ENCODE measurements around the gene SAMHD1.
"Not testable (repeated sequence)": the region's sequence is repeated elsewhere in the genome, so short reads cannot be mapped to it uniquely, and the experiment has no call there.

SAMHD1 gene

DNA sequence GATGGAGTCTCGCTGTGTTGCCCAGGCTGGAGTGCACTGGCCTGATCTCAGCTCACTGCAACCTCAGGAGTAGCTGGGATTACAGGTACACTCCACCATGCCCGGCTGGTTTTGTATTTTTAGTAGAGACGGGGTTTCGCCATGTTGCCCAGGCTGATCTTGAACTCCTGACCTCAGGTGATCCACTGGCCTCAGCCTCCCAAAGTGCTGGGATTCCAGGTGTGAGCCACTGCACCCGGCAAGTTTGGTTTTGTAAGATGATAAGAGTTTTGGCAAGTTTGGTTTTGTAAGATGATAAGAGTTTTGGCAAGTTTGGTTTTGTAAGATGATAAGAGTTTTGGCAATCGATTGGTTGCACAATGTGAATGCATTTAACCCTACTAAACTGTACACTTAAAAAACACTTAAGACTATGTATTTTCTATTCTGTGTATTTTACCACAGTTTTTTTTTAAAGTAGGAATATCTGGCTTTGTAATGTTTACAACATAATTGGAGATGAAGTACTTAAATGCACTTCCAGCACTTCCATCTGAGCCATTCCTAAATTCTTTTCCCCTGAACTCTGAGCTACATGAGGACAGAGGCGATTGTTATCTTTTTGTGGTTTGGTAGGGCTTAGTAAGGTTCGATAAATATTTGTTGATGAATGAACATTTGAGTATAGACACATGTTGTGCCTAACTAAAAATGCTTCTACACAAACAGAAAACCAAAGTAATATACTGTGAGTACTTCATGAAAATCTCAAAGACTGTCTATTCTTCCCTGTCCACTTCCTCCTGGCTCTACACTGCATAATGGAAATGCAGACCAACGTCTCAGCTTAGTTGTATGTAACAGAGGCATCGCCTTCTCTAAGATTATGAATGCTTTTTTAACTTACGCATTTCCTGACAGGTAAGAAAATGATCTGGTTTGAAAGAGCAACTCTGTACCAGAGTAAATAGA, 18.8 kb downstream of the SAMHD1 start:
- TF ChIP-seq ZNF274 (IDR thresholded peaks at IDR 0.05; ENCODE audit: low read depth, low read length), result no peak
- H3K4me3 ChIP-seq (ENCODE audit: low read length), result no peak overlapping the region

- not testable (repeated sequence) for H3K4me3 ChIP-seq (ENCODE audit: low read length)
These were observed 19.4 kb downstream of the SAMHD1 start for GRCh38 chr20:36932067-36932466.

DNA sequence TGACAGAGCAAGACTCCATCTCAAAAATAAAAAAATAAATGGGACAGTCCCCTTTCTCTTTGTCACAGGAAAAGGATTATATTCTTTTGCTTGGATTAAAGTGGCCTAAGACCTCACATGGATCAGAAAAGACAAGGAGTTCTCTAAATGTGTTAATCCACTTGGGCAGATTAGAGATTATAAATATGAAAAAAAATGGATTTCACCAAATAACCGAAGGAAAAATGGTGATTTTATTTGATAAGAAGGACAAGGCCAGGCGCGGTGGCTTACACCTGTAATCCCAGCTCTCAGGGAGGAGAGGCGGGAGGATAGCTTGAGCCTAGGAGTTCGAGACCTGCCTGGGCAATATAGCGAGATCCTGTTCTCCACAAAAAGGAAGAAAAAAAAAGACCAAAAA, 21.8 kb downstream of the SAMHD1 start:
- H3K4me3 ChIP-seq (ENCODE audit: low read length), result no peak overlapping the region

DNA sequence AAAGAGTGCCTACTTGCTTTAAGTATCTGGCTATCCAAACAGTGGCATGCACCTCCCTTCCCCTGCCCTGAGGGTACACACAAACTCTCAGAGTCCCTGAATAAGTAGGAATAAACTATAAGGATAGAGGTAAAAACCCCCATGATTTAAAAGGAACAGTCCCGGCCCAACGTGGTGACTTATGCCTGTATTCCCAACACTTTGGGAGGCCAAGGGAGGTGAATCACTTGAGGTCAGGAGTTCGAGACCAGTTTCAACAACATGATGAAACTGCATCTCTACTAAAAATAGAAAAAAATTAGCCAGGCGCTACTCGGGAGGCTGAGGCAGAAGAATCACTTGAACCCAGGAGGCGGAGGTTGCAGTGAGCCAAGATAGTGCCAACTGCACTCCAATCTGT, 22.2 kb downstream of the SAMHD1 start:
- H3K4me3 ChIP-seq (ENCODE audit: low read length), result no peak overlapping the region
- TF ChIP-seq ZNF274 (IDR thresholded peaks at IDR 0.05; ENCODE audit: low read depth, low read length), result no peak

More for the DNA sequence above, 21.8 kb downstream of the SAMHD1 start:
- TF ChIP-seq ZNF274 (IDR thresholded peaks at IDR 0.05; ENCODE audit: low read depth, low read length), result no peak

DNA sequence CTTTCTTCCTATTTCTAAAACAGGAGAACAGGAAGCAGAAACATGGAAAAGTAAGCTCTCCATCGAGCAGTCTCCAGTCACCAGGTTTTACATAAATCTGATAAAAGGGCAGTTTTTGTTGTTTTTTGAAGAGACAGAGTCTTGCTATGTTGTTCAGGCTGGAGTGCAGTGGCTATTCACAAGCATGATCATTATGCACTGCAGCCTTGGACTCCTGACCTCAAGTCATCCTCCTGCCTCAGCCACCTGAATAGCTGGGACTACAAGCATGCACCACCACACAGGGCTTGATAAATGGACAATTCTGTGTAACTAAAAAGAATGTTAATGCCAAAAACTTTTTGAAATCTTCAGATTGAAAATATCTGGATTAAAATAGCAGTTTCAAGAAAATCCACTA, 23.8 kb downstream of the SAMHD1 start:
- H3K4me3 ChIP-seq (ENCODE audit: low read length), result no peak overlapping the region
- TF ChIP-seq ZNF274 (IDR thresholded peaks at IDR 0.05; ENCODE audit: low read depth, low read length), result no peak

- no peak overlapping the region for H3K4me3 ChIP-seq (ENCODE audit: low read length)
- no peak for TF ChIP-seq ZNF274 (IDR thresholded peaks at IDR 0.05; ENCODE audit: low read depth, low read length)
These were observed 24.8 kb downstream of the SAMHD1 start for GRCh38 chr20:36926653-36927200.

DNA sequence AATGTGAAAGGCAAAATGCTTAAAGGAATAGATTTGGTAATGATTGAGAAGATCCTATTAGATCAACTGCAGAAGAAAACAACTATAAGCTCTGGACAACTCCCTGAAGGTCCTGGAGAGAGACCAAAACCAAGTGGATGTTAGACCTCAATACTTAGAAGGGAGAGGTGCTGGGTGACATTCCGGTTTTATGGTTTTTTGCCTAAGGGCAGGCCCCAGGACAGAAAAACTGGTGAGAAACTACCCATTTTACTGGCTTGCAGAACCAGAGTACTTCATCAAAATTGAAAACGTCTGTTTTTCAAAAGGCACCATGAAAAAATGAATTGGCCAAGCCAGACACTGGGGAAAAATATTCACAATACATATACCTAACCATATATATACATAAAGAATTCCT, 26.3 kb downstream of the SAMHD1 start:
- TF ChIP-seq ZNF274 (IDR thresholded peaks at IDR 0.05; ENCODE audit: low read depth, low read length), result no peak
- no peak overlapping the region for H3K4me3 ChIP-seq (ENCODE audit: low read length)

DNA sequence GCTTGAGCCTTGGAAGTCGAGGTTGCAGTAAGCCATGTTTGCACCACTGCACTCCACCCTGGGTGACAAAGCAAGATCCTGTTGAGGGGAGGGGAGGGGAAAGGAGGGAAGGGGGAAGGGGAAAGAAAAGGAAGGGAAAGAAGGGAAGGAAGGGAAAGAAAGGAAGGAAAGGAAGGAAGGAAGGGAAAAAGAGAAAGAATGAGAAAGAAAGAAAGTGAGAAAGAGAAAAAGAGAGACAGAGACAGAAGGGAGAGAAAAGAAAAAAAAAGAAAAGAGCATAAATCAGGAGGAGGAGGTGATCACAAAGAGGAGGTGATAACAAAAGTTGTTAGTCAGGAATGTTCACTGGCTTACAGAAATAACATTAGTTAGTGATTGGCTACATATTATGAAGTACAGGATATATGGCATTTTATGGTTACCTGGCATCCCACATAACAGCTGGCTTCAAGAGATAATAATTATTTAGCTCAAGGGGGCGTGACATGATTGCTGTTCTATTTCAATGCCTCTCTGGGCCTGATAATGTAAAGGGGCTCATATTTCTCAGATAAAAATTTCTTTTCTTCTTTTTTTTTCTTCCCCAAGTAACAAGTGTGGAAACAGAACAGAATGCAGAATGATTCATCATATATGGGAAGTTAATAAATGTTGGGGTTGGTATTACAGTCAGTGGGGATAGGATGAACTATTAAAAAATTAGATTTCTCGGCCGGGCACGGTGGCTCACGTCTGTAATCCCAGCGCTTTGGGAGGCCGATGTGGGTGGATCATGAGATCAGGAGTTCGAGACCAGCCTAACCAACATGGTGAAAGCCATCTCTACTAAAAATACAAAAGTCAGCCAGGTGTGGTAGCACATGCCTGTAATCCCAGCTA, 27.1 kb downstream of the SAMHD1 start:
- H3K4me3 ChIP-seq (ENCODE audit: low read length), result no peak overlapping the region
- TF ChIP-seq ZNF274 (IDR thresholded peaks at IDR 0.05; ENCODE audit: low read depth, low read length), result no peak

DNA sequence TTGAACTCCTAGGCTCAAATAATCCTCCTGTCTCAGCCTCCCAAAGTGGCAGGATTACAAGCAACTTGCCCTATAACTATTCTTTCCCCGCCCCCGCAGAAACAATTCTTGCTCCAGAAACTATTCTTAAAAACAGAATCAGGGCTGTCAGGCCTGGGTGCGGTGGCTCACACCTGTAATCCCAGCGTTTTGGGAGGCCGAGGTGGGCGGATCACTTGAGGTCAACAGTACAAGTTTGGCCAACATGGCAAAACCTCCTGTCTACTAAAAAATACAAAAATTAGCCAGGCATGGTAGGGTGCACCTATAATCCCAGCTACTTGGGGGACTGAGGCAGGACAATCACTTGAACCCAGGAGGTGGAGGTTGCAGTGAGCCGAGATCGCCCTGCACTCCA, 31.2 kb downstream of the SAMHD1 start:
- no peak for TF ChIP-seq ZNF274 (IDR thresholded peaks at IDR 0.05; ENCODE audit: low read depth, low read length)

GRCh38 chr20:36919715-36920333, 31.7 kb downstream of the SAMHD1 start:
- no peak for TF ChIP-seq ZNF274 (IDR thresholded peaks at IDR 0.05; ENCODE audit: low read depth, low read length)

More for the DNA sequence above, 31.2 kb downstream of the SAMHD1 start:
- H3K4me3 ChIP-seq (ENCODE audit: low read length), result no peak overlapping the region

GRCh38 chr20:36917943-36918342, 33.6 kb downstream of the SAMHD1 start:
- no peak for TF ChIP-seq ZNF274 (IDR thresholded peaks at IDR 0.05; ENCODE audit: low read depth, low read length)

More at GRCh38 chr20:36919715-36920333, 31.7 kb downstream of the SAMHD1 start:
- H3K4me3 ChIP-seq (ENCODE audit: low read length), result no peak overlapping the region

DNA sequence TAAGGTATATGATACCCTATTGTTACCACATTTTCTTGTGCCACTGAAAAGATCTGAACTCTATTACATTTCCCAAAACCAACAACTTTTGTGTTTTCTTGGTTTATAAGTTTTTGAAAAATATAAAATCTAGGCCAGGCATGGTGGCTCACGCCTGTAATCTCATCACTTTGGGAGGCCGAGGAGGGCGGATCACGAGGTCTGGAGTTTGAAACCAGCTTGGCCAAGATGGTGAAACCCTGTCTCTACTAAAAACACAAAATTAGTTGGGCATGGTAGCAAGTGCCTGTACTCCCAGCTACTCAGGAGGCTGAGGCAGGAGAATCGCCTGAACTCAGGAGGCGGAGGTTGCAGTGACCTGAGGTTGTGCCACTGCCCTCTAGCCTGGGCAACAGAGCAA, 34.3 kb downstream of the SAMHD1 start:
- H3K4me3 ChIP-seq (ENCODE audit: low read length), result no peak overlapping the region
- TF ChIP-seq ZNF274 (IDR thresholded peaks at IDR 0.05; ENCODE audit: low read depth, low read length), result no peak

More at GRCh38 chr20:36917943-36918342, 33.6 kb downstream of the SAMHD1 start:
- H3K4me3 ChIP-seq (ENCODE audit: low read length), result no peak overlapping the region

DNA sequence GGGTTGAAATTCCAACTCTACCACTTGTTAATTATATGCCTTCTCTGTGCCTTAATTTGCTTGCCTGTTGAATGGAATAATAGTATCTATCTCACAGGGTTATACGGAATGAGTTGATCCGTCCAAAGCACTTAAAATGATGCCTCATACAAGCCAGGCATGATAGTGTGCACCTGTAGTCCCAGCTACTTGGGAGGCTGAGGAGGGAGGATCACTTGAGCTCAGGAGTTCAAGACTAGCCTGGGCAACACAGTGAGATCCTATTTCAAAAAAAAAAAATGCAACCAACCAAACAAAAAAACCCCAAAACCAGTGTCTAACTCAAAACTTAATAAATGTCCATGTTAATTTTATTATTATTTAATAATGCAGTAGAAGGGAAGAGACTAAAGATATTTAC, 35.3 kb downstream of the SAMHD1 start:
- TF ChIP-seq ZNF274 (IDR thresholded peaks at IDR 0.05; ENCODE audit: low read depth, low read length), result no peak
- H3K4me3 ChIP-seq (ENCODE audit: low read length), result no peak overlapping the region

GRCh38 chr20:36908603-36909002, 42.9 kb downstream of the SAMHD1 start:
- no peak overlapping the region for H3K4me3 ChIP-seq (ENCODE audit: low read length)
- no peak for TF ChIP-seq ZNF274 (IDR thresholded peaks at IDR 0.05; ENCODE audit: low read depth, low read length)

GRCh38 chr20:36906086-36906485, 45.4 kb downstream of the SAMHD1 start:
- H3K4me3 ChIP-seq (ENCODE audit: low read length), result not testable (repeated sequence)

- not testable (repeated sequence) for H3K4me3 ChIP-seq (ENCODE audit: low read length)
These were observed 45.9 kb downstream of the SAMHD1 start for GRCh38 chr20:36905566-36905965.

Measured in GM08714 (cell line).